A549 (cell line): Measurements from ENCODE around the gene HEXIM1. TPM values are rescaled to one million over a fixed set of nuclear protein-coding genes. Genes with fewer than 3 reads are reported as not detected.

Experiments
- CBX2 ChIP-seq: fragments of 200-600 bp; sonication (generic); IDR thresholded peaks from 2 replicates; pipeline ENCODE4 v1.6.1; 2016; ENCODE audit warnings: low read depth, mild to moderate bottlenecking, borderline replicate concordance
- CEBPB ChIP-seq, 2 experiments: fragments of >200 bp in 1 of 2; sonication (Bioruptor Twin) in 1 of 2; formaldehyde crosslinking in 1 of 2; IDR thresholded peaks; 2 replicates each; pipeline ENCODE4 v1.6.1; 2012 to 2016
- CHD2 ChIP-seq: fragments of 150-350 bp; IDR thresholded peaks from 2 replicates; pipeline ENCODE4 v1.6.1; 2014; ENCODE audit warnings: low read length; ENCODE audit not compliant: partially characterized antibody
- CHD4 ChIP-seq: fragments of 200-600 bp; sonication (generic); IDR thresholded peaks from 2 replicates; pipeline ENCODE4 v1.6.1; 2016; ENCODE audit warnings: antibody characterized with exemption, mild to moderate bottlenecking, borderline replicate concordance
- EHF ChIP-seq: fragments of 250-450 bp; sonication (Bioruptor Pico); IDR thresholded peaks from 2 replicates; pipeline ENCODE4 v1.5.0; 2020; ENCODE audit warnings: mild to moderate bottlenecking
- EP300 ChIP-seq, 2 experiments: fragments of >200 bp; sonication (Bioruptor Twin); formaldehyde crosslinking; IDR thresholded peaks; 2 replicates in 1 of 2; 3 replicates in 1 of 2; pipeline ENCODE4 v1.6.1; 2016 to 2017
- FOSB ChIP-seq: fragments of 250-450 bp; sonication (Bioruptor Pico); IDR thresholded peaks from 2 replicates; pipeline ENCODE4 v1.5.0; 2020; ENCODE audit warnings: mild to moderate bottlenecking, moderate library complexity
- GATA3 ChIP-seq: IDR thresholded peaks from 2 replicates; pipeline ENCODE4 v1.6.1; 2012; ENCODE audit warnings: borderline replicate concordance
- HEYL ChIP-seq: fragments of 250-450 bp; sonication (Bioruptor Pico); IDR thresholded peaks from 2 replicates; pipeline ENCODE4 v1.8.0; 2021; ENCODE audit warnings: mild to moderate bottlenecking, moderate library complexity
- HOXA7 ChIP-seq: fragments of 250-450 bp; sonication (Bioruptor Pico); IDR thresholded peaks from 2 replicates; pipeline ENCODE4 v1.5.0; 2020; ENCODE audit warnings: mild to moderate bottlenecking, moderate library complexity
- HOXB13 ChIP-seq: fragments of 250-450 bp; sonication (Bioruptor Pico); IDR thresholded peaks from 2 replicates; pipeline ENCODE4 v1.5.0; 2020; ENCODE audit warnings: low read depth, mild to moderate bottlenecking, moderate library complexity
- JUN ChIP-seq, 2 experiments: fragments of >200 bp; sonication (Bioruptor Twin); formaldehyde crosslinking; IDR thresholded peaks; 2 replicates in 1 of 2; 3 replicates in 1 of 2; pipeline ENCODE4 v1.6.1; 2016 to 2017
- JUNB ChIP-seq: fragments of >200 bp; sonication (Bioruptor Twin); formaldehyde crosslinking; IDR thresholded peaks from 2 replicates; pipeline ENCODE4 v1.6.1; 2016
- KDM1A ChIP-seq: fragments of 200-600 bp; sonication (generic); IDR thresholded peaks from 2 replicates; pipeline ENCODE4 v1.6.1; 2016; ENCODE audit warnings: low read depth, mild to moderate bottlenecking
- KDM5A ChIP-seq: fragments of 200-600 bp; sonication (generic); IDR thresholded peaks from 2 replicates; pipeline ENCODE4 v1.6.1; 2016; ENCODE audit warnings: antibody characterized with exemption, mild to moderate bottlenecking
- MAFK ChIP-seq: fragments of 450-650 bp; IDR thresholded peaks from 2 replicates; pipeline ENCODE4 v1.6.1; 2014; ENCODE audit not compliant: partially characterized antibody
- MAZ ChIP-seq: fragments of 150-350 bp; IDR thresholded peaks from 2 replicates; pipeline ENCODE4 v1.6.1; 2014; ENCODE audit warnings: antibody characterized with exemption, low read depth, low read length, borderline replicate concordance
- MYC ChIP-seq: IDR thresholded peaks from 2 replicates; pipeline ENCODE4 v1.6.1; 2012; ENCODE audit warnings: mild to moderate bottlenecking, inconsistent platforms, low read length, improper control_type of control experiment, borderline replicate concordance
- NR3C1 ChIP-seq: fragments of >200 bp; sonication (Bioruptor Twin); formaldehyde crosslinking; IDR thresholded peaks from 3 replicates; pipeline ENCODE4 v1.6.1; 2017
- PBX3 ChIP-seq: IDR thresholded peaks from 2 replicates; pipeline ENCODE4 v1.6.1; 2012
- PHF8 ChIP-seq: fragments of 200-600 bp; sonication (generic); IDR thresholded peaks from 2 replicates; pipeline ENCODE4 v1.6.1; 2016; ENCODE audit warnings: low read depth, mild to moderate bottlenecking, antibody characterized with exemption, moderate library complexity, borderline replicate concordance
- POLR2A ChIP-seq: IDR thresholded peaks from 2 replicates; pipeline ENCODE4 v1.6.1; 2012; ENCODE audit warnings: mild to moderate bottlenecking, low read length
- POLR2AphosphoS2 ChIP-seq: conservative IDR thresholded peaks from 2 replicates; pipeline ENCODE4 v1.6.1; 2012; ENCODE audit warnings: low read length, improper control_type of control experiment, inconsistent platforms
- RAD21 ChIP-seq, 2 experiments: fragments of >200 bp in 1 of 2; sonication (Bioruptor Twin) in 1 of 2; formaldehyde crosslinking in 1 of 2; IDR thresholded peaks in 1 of 2; conservative IDR thresholded peaks in 1 of 2; 2 replicates in 1 of 2; 3 replicates in 1 of 2; pipeline ENCODE4 v1.6.1; 2012 to 2018; ENCODE audit warnings: inconsistent platforms in 1 of 2
- RARB ChIP-seq: fragments of 250-450 bp; sonication (Bioruptor Pico); IDR thresholded peaks from 2 replicates; pipeline ENCODE4 v1.8.0; 2021; ENCODE audit warnings: mild to moderate bottlenecking, moderate library complexity
- REST ChIP-seq: fragments of 200-600 bp; sonication (generic); IDR thresholded peaks from 2 replicates; pipeline ENCODE4 v1.6.1; 2016; ENCODE audit warnings: antibody characterized with exemption, mild to moderate bottlenecking, moderate library complexity
- RFX5 ChIP-seq: fragments of 450-650 bp; IDR thresholded peaks from 2 replicates; pipeline ENCODE4 v1.7.1; 2014; ENCODE audit warnings: antibody characterized with exemption, mild to moderate bottlenecking, moderate library complexity
- RNF2 ChIP-seq: fragments of 200-600 bp; sonication (generic); IDR thresholded peaks from 2 replicates; pipeline ENCODE4 v1.6.1; 2016; ENCODE audit warnings: low read depth, mild to moderate bottlenecking, antibody characterized with exemption, moderate library complexity, borderline replicate concordance
- SMC3 ChIP-seq: fragments of >200 bp; sonication (Bioruptor Twin); formaldehyde crosslinking; IDR thresholded peaks from 3 replicates; pipeline ENCODE4 v1.6.1; 2018; ENCODE audit warnings: inconsistent platforms
- SREBF2 ChIP-seq: fragments of 450-650 bp; IDR thresholded peaks from 2 replicates; pipeline ENCODE4 v1.6.1; 2014; ENCODE audit warnings: mild to moderate bottlenecking, moderate library complexity
- TFCP2L1 ChIP-seq: fragments of 250-450 bp; sonication (Bioruptor Pico); IDR thresholded peaks from 2 replicates; pipeline ENCODE4 v1.5.0; 2021; ENCODE audit warnings: mild to moderate bottlenecking
- ZC3H11A ChIP-seq: fragments of 450-650 bp; IDR thresholded peaks from 2 replicates; pipeline ENCODE4 v1.6.1; 2014; ENCODE audit warnings: antibody characterized with exemption, mild to moderate bottlenecking
- ZFP36 ChIP-seq: fragments of 450-650 bp; IDR thresholded peaks from 2 replicates; pipeline ENCODE4 v1.6.1; 2014; ENCODE audit warnings: borderline replicate concordance; ENCODE audit not compliant: partially characterized antibody
- ZNF302 ChIP-seq: fragments of 250-450 bp; sonication (Bioruptor Pico); IDR thresholded peaks from 2 replicates; pipeline ENCODE4 v1.9.0; 2021; ENCODE audit warnings: inconsistent platforms, mild to moderate bottlenecking, moderate library complexity
- ZSCAN20 ChIP-seq: fragments of 250-450 bp; sonication (Bioruptor Pico); IDR thresholded peaks from 2 replicates; pipeline ENCODE4 v1.8.0; 2022; ENCODE audit warnings: mild to moderate bottlenecking, moderate library complexity
- polyA plus RNA-seq, 4 experiments: library from polyadenylated mRNA; depleted of rRNA in 3 of 4; stranded (reverse); fragments of >200 nt; fragmentation: RNase III in 1 of 4; extraction: RNeasy Plus Mini Kit Qiagen cat#74134 plus additional on column Dnase treatment in 1 of 4; gene quantifications; 2 replicates in 3 of 4; 3 replicates in 1 of 4; pipeline ENCODE4 v1.2.3, GENCODE V29; 2011 to 2017
- TF ChIP-seq, protein P1 (sequence below): fragments of 450-650 bp; IDR thresholded peaks from 2 replicates; pipeline ENCODE4 v1.6.1; 2014; ENCODE audit warnings: antibody characterized with exemption
- TF ChIP-seq, protein P2 (sequence below): fragments of >200 bp; sonication (Bioruptor Twin); formaldehyde crosslinking; IDR thresholded peaks from 3 replicates; pipeline ENCODE4 v1.5.1; 2016

Gene HEXIM1
- polyA plus RNA-seq, 2 of the 4 experiments (the other 2 are of a cell fraction), result 54.0 to 143 TPM

GRCh38 chr17:45131616-45132319 lies 16.5 kb upstream of the HEXIM1 start (continued):
- TF ChIP-seq, protein P1, sequence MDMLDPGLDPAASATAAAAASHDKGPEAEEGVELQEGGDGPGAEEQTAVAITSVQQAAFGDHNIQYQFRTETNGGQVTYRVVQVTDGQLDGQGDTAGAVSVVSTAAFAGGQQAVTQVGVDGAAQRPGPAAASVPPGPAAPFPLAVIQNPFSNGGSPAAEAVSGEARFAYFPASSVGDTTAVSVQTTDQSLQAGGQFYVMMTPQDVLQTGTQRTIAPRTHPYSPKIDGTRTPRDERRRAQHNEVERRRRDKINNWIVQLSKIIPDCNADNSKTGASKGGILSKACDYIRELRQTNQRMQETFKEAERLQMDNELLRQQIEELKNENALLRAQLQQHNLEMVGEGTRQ, result no peak
- TF ChIP-seq PBX3, result no peak
- 0 out of 2 replicates have a peak, but pooled peaks have one; percentile 18 for TF ChIP-seq RFX5
- TF ChIP-seq TFCP2L1 (CRISPR knock-in tag), result 0 out of 2 replicates have a peak, but pooled peaks have one; percentile 8
- no peak for TF ChIP-seq ZC3H11A
- TF ChIP-seq CBX2, result no peak
- TF ChIP-seq, protein P2, sequence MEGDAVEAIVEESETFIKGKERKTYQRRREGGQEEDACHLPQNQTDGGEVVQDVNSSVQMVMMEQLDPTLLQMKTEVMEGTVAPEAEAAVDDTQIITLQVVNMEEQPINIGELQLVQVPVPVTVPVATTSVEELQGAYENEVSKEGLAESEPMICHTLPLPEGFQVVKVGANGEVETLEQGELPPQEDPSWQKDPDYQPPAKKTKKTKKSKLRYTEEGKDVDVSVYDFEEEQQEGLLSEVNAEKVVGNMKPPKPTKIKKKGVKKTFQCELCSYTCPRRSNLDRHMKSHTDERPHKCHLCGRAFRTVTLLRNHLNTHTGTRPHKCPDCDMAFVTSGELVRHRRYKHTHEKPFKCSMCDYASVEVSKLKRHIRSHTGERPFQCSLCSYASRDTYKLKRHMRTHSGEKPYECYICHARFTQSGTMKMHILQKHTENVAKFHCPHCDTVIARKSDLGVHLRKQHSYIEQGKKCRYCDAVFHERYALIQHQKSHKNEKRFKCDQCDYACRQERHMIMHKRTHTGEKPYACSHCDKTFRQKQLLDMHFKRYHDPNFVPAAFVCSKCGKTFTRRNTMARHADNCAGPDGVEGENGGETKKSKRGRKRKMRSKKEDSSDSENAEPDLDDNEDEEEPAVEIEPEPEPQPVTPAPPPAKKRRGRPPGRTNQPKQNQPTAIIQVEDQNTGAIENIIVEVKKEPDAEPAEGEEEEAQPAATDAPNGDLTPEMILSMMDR, result peak; percentile 98
- no peak for TF ChIP-seq POLR2AphosphoS2
- TF ChIP-seq ZFP36, result no peak
- TF ChIP-seq HOXA7 (CRISPR knock-in tag), result 0 out of 2 replicates have a peak, but pooled peaks have one; percentile 31
- peak; percentile 80 to 94 for TF ChIP-seq RAD21 (conservative IDR thresholded peaks at IDR 0.05 in 1 of 2, IDR thresholded peaks at IDR 0.05 in 1 of 2)
- TF ChIP-seq CEBPB (IDR thresholded peaks at IDR 0.05), result no peak
- no peak for TF ChIP-seq MAFK
- TF ChIP-seq RNF2, result no peak
- TF ChIP-seq MAZ, result no peak
- no peak for TF ChIP-seq ZNF302
- no peak for TF ChIP-seq CHD4
- TF ChIP-seq KDM5A, result peak; percentile 97
- no peak for TF ChIP-seq POLR2A
- TF ChIP-seq SMC3, result peak; percentile 89
- TF ChIP-seq HOXB13 (CRISPR knock-in tag), result peak; percentile 26; the same call in 1 of the 2 replicates
- 0 out of 2 replicates have a peak, but pooled peaks have one; percentile 30 for TF ChIP-seq PHF8
- no peak for TF ChIP-seq NR3C1
- no peak for TF ChIP-seq KDM1A
- TF ChIP-seq SREBF2, result no peak
- no peak for TF ChIP-seq CHD2
- no peak for TF ChIP-seq MYC
- TF ChIP-seq JUN (IDR thresholded peaks at IDR 0.05), result no peak
- 0 out of 2 replicates have a peak, but pooled peaks have one; percentile 34 for TF ChIP-seq FOSB (CRISPR knock-in tag)
- no peak for TF ChIP-seq ZSCAN20 (CRISPR knock-in tag)
- no peak for TF ChIP-seq EP300 (IDR thresholded peaks at IDR 0.05)
- TF ChIP-seq EHF (CRISPR knock-in tag), result no peak
- no peak for TF ChIP-seq REST
- no peak for TF ChIP-seq JUNB
- 0 out of 2 replicates have a peak, but pooled peaks have one; percentile 48 for TF ChIP-seq RARB (CRISPR knock-in tag)
- TF ChIP-seq GATA3, result no peak
- TF ChIP-seq HEYL (CRISPR knock-in tag), result no peak
